UCSD-AML1 (cell line): ENCODE results near the gene TRIM47.

Source experiments
- DNase-seq: peaks from one replicate; lab custom pipeline; 2025; ENCODE audit not compliant: unreplicated experiment; lab: John Stamatoyannopoulos, UW

TRIM47 gene

GRCh38 chr17:75909051-75909811, 30.9 kb upstream of the TRIM47 start:
- DNase-seq, result no peak

- DNase-seq, result no peak
These were observed 29.8 kb upstream of the TRIM47 start for GRCh38 chr17:75908201-75908600.

GRCh38 chr17:75906143-75906884, 27.9 kb upstream of the TRIM47 start:
- no peak for DNase-seq

- peak; percentile 97 for DNase-seq
These were observed 26.6 kb upstream of the TRIM47 start, which contains the start of gene MRPL38 for GRCh38 chr17:75904749-75905521. TSS of gene MRPL38 (minus strand) at chr17:75904884. CDS start at chr17:75904875, 9 bp downstream.

GRCh38 chr17:75902406-75902805, 24.0 kb upstream of the TRIM47 start:
- no peak for DNase-seq

- no peak for DNase-seq
These were observed 23.3 kb upstream of the TRIM47 start for GRCh38 chr17:75901727-75902126.

- DNase-seq, result no peak
These were observed 22.5 kb upstream of the TRIM47 start for GRCh38 chr17:75900691-75901533.

GRCh38 chr17:75899767-75900468, 21.5 kb upstream of the TRIM47 start:
- DNase-seq, result no peak

- DNase-seq, result no peak
These were observed 21.0 kb upstream of the TRIM47 start for GRCh38 chr17:75899353-75899752.

- DNase-seq, result no peak
These were observed 20.4 kb upstream of the TRIM47 start for GRCh38 chr17:75898791-75899190.

GRCh38 chr17:75898065-75898464, 19.7 kb upstream of the TRIM47 start:
- no peak for DNase-seq

GRCh38 chr17:75897160-75898019, 19.0 kb upstream of the TRIM47 start:
- DNase-seq, result no peak

GRCh38 chr17:75896415-75897159, 18.2 kb upstream of the TRIM47 start, which contains the start of gene TRIM65:
TSS of gene TRIM65 (minus strand) at chr17:75896951. CDS start at chr17:75896937, 14 bp downstream.
- DNase-seq, result peak; percentile 84

GRCh38 chr17:75895370-75896155, 17.2 kb upstream of the TRIM47 start:
- DNase-seq, result peak; percentile 42

GRCh38 chr17:75894049-75894733, 15.8 kb upstream of the TRIM47 start:
- no peak for DNase-seq

GRCh38 chr17:75893305-75894048, 15.1 kb upstream of the TRIM47 start:
- DNase-seq, result no peak
